IPS-NIHi7 (cell line): ENCODE measurements around the gene ILK.
A peak's percentile ranks its signal among the peaks of the same experiment; 100 is the strongest.

Source experiments
- DNase-seq: peaks from one replicate; pipeline ENCODE4 v3.0.0; 2012; ENCODE audit warnings: mixed read lengths; ENCODE audit errors: extremely low spot score

Gene ILK

DNA sequence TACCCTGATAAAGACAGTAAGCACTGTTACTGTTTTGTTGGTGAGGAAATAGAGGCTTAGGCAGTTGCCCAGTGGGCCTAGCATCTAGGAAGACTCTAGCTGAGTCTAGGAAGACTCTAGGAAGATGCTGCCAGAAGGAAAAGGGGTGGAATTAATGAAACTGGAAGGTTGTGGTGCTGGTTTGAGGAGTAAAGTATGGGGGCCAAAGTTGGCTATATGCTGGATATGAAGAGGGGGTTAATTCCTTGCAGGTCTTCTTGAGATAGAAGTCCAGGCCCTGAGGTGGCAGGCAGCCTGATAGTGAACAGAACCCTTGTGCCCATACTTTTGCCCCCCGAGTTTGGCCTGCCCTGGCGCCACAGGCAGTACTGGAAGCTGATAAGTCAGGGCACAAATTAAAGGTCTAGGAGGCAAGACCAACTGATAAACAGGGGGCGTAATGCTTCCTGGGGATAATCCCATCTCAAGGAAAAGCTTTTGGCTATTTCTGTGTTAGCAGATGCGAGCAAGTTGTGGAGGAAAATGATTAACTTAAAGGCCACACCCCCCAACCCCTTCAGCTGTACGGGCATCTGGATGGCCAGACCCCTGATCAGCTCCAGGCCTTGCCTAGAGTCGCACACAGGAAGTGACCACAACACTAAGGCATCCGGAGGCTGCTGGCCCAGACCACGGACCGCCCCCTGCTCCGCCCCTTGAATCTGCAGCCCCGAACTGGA lies 3.1 kb downstream of the ILK start:
- DNase-seq = peak; percentile 93

DNA sequence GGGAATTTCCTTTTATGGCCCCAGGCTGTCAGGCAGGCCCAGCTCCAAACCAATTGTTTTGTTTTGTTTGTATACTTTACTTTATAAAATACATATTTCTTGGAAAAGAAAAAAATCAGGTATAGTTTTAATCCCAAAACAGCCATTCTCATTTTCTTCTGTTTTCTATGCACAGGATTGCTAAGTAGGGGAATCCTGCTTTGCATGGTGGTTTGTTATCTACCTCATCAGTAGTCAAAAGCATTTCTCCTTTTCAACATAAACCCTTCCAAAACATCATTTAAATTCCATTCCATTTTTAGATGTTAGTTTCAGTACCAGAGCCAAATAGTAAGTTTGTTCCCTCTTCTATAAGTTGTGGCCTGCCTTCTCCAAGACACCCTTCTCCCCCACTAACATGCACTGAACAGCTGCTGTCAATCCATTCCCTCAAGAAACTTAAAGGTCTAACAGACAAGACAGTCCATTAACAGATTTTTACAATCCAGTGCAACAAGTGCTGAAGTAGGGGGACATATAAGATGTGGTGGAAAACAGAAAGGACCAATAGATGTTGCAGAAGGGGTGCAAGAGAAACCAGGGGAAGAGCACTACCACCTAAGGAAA lies 3.7 kb downstream of the ILK start:
- DNase-seq = no peak

DNA sequence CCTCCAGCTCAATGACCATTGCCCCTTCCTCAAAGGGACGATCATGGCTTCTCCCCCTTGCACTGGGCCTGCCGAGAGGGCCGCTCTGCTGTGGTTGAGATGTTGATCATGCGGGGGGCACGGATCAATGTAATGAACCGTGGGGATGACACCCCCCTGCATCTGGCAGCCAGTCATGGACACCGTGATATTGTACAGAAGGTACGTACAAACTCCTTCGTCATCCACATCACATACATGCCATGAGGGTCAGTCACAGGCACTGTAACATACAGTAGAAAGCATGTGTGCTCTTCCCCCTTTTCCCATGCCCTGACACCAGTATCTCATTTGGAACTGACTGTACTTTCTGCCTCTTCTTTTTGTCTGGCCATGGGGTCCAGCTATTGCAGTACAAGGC lies 4.4 kb downstream of the ILK start:
- DNase-seq = no peak

DNA sequence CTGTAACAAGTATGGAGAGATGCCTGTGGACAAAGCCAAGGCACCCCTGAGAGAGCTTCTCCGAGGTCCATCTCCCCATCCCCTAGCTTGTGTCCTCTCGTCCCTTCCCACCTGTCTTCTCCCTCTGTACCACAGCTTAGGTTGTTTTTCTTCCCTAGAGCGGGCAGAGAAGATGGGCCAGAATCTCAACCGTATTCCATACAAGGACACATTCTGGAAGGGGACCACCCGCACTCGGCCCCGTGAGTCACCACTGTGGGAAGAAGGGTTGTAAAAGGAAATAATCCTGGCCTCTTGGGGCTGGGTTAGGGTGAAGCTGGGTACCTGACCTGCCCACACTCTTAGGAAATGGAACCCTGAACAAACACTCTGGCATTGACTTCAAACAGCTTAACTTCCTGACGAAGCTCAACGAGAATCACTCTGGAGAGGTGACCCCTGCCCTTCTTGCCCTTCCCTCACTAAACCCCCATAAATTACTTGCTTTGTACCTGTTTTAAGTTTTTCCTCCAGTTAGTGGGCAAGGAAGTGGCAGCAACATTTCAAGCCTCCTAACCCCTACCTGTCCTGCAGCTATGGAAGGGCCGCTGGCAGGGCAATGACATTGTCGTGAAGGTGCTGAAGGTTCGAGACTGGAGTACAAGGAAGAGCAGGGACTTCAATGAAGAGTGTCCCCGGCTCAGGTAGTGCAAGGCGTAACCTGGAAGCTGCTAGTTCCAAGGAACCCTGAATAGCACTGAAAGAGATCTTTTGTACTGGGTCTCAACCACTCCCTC lies 5.3 kb downstream of the ILK start:
- no peak for DNase-seq

DNA sequence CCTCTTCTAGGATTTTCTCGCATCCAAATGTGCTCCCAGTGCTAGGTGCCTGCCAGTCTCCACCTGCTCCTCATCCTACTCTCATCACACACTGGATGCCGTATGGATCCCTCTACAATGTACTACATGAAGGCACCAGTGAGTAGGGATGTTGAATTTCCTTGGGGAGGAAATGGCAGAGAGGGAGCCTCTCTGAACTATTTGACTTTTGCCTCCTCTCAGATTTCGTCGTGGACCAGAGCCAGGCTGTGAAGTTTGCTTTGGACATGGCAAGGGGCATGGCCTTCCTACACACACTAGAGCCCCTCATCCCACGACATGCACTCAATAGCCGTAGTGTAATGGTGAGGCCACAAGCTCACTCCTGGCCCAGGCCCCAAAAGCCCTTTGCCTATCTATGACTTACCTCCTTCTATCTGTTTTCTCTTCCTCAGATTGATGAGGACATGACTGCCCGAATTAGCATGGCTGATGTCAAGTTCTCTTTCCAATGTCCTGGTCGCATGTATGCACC lies 6.0 kb downstream of the ILK start:
- DNase-seq = no peak

DNA sequence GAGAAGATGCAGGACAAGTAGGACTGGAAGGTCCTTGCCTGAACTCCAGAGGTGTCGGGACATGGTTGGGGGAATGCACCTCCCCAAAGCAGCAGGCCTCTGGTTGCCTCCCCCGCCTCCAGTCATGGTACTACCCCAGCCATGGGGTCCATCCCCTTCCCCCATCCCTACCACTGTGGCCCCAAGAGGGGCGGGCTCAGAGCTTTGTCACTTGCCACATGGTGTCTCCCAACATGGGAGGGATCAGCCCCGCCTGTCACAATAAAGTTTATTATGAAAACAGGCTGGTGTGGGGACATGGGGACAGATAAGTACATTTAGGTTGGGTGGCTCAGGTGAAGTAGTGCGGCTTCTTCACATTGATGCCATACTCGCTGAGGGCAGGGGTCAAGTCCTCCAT lies 7.0 kb downstream of the ILK start:
- DNase-seq = no peak

DNA sequence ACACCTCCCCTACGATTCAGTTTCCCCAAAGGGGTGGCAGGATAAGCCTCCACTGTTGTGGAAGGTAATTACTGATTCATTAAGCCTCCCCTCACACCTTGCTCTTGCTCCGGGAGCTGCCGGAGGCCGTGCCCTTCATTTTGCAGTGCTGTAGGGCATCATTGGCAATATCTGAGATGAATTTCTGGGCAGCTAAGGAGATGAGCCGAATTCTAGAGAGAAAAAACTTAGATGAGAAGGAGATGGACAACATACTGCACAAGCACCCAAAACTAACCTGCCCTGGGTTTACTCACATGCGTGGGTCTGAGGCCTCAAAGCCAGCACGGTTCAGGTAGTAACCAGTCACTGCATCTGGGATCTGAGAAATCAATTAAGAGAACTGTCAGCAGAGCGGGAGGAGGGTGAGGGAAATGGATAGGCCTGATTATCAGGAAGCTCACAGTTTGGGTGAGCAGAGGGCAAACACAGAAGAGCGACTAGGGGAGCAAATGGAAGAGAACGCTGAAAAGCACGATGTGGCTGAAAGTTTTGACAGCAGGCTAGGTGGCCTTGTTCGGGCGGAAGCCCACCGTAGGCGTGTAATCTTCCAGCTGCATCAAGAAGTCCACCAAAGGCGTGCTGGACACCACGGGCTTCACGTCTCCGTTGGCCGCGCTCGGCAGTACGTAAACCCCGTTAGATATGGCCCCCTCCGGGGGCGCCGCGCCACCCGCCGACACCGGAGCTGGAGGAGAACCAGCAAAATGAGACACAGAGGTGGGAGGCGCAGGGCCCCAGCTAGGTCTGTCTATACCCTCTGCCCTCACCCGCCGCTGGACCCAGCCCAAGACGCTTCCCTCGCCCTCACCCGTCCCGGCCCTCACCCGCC lies 7.8 kb downstream of the ILK start:
- DNase-seq = no peak

DNA sequence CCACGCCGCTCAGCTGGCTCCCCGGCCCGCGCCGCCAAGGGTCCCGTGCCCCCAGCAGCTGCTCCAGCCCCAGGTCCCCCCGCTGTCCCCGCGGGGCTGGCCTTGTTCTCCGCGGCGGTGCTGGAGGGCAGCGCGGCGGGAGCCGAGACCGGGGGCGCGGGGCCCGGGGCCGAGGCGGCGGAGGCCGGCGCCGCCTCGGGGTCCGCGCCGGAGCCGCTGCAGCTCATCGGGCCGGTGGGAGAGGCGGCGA lies 8.3 kb downstream of the ILK start:
- no peak for DNase-seq

DNA sequence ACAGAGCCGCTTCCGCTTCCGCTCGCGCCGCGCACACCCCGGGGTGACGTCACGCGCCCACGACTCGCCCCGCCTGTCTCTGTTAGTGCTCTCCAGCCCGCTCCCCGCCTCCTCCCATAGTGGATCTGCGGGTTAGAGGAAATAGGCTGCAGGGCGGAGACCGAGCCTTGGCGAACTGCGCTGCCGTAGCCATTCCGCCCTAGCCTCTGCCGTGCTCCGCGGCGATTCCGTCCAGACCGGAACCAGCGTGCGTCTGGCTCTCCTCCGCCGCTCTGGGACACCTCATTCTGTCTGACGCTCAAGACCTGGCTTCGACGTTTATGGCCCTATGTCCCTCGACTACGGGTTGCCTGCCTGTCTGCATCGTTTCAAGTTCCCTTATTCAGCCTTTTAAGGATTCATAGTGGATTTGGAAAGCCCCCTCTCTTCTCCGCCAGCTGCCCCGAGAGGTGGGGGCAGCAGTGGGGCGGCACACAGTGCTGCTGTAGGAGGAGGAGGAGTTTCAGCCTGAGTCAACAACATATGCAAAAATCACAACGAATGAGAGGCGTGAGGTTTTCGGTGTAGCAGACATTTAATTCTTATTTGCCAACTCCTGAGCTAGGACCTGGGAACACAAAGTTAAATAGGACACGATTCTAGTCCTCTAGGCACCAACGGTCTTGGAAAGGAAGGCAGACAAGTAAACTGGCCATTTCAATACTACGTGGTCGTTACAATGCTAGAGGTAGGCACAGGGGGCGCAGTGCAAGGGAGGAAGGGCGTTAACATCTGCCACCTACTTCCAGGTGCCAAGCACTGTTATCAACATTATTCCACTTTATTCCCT lies 8.9 kb downstream of the ILK start, which contains the start of gene TAF10:
TSS of gene TAF10 (minus strand) at position 4 of the 829 bp plus-strand sequence. CDS start 27 bp downstream, outside the sequence.
- DNase-seq = peak; percentile 89

DNA sequence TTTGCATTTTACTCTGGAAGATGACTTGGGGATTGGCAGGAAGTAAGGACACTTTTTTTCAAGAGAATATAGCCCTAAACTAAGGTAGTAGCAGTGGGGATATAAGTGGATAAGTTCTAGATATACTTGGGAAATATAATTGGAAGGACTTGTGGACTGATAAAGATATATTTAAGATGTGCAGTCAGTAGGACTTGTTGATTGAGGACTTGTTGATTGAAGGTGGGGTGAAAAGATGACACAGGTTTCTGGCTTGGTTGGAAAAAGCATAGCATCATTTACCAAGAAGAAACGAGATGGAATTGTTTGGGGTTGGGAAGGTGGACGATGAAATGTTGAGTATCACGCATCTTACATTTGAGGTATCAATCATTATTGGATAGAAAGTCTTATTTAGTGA lies 9.9 kb downstream of the ILK start:
- DNase-seq = no peak

DNA sequence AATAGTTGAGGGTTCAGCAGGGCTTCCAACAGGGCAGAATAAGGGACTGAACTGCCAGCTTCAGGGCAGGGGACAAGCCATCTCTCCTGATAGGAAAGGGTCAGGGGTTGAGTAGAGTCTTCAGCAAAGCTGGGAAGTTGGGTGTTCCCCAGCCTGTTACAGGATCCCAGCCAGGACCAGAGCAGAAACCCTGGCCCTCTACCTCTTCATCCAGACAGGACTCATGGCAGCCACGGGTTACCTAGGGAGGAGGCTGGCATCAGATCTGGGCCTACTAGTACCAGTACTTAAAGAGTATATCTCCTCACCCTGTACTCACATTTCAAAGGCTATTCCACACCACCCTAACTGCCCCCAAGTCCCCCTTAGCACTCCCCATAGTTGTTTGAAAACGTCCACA lies 10.9 kb downstream of the ILK start:
- no peak for DNase-seq

DNA sequence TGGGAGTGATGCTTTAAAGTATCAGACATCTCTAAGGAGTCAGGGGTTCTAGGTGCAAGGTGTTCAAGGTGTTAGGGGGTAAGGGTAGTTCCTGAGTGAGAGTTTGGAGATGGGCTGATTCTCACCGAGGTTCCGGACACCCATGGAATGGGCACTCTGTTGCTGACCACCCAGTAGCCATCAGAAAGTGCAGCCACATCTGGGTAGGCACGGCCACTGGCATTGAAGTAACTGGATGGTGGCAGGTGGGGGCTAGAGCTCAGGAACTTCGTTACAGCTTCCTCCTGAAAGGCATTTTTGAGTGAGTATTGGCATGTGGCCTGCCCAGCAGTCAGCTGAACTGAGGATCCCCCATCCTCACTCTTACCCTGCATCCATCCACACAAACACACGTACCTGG lies 11.5 kb downstream of the ILK start:
- DNase-seq = no peak

DNA sequence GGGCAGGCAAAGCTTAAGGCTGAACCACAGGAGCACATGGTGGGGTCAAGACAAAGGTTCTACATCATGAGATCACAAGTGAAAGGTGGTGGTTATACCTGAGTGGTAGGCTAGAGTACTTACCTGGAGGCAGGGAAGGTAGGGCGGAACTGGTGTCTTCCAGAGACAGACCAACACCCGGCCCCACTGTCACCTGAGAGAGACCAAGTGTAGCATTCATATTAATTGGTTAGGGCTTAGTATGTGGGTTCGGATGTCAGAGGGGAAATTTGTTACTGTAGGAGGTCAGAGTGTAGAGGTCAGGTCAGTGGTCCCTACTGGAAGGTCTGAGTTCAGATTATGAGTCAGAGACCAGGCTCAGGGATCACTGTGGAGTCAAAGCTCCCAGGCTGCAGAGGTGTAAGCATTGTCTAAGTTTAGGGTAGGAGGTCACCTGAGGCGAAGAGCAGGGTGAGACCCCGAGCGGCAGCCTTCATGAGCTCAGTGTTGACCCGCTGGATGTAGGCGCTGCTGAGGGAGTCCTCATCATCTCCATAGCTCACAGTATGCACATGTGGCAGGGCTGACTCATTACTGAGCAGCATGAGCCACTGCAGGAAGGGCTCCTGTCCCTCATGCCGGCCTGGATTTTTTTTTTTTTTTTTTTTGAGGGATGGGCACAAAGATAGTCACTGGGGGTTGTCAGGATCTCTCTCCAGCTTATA lies 12.5 kb downstream of the ILK start:
- no peak for DNase-seq

DNA sequence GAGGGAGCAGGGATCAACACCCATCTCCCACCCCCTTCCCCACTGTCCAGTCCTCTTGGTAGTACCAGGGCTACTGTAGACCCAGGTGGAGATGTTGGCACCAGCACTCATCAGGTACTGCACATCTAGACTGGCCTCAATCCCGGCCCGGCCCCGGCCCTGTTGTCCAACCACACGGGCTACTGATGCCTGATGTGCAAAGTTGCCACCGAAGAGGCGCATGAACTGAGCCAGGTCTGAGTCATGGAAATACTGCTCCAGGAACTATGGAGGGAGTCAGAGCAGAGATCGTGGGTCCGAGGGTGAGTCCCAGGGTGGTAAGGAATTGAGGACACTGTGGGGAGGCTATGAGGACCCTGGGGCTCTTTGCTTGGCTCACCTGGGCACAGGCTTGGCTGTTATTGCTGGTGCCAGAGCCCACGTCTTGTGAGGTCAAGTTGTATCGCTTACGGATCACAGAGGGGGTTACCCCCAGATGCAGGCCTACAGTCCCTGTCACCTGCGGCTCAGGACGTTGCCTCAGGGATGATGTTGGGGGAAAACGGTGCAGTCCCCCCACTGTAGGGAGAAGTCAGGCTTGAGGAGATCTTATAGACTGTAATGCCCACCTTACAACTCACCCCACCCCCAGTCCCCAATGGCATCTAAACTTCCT lies 13.1 kb downstream of the ILK start:
- no peak for DNase-seq

DNA sequence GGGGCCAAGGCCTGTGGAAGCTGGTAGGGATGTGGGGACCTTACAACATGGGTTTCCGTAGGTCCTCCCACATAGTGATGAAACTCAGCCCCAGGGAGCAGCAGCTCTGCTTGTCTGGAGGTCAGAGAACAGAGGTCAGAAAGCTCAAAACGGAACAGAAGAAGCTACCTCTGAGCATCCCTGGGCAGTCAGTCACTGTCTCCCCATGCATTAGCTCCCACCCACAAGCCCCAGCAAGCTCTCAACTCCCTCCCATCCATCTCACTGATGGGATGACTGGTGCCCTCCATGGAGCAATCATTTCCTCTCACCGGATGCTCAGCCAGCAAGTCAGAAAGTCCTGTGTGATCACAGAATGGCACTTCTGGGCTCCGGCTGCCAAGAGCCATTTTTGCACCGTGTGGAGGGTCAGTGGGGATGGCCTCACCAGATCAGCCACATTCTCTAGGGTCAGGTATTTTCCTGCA lies 13.8 kb downstream of the ILK start:
- no peak for DNase-seq

DNA sequence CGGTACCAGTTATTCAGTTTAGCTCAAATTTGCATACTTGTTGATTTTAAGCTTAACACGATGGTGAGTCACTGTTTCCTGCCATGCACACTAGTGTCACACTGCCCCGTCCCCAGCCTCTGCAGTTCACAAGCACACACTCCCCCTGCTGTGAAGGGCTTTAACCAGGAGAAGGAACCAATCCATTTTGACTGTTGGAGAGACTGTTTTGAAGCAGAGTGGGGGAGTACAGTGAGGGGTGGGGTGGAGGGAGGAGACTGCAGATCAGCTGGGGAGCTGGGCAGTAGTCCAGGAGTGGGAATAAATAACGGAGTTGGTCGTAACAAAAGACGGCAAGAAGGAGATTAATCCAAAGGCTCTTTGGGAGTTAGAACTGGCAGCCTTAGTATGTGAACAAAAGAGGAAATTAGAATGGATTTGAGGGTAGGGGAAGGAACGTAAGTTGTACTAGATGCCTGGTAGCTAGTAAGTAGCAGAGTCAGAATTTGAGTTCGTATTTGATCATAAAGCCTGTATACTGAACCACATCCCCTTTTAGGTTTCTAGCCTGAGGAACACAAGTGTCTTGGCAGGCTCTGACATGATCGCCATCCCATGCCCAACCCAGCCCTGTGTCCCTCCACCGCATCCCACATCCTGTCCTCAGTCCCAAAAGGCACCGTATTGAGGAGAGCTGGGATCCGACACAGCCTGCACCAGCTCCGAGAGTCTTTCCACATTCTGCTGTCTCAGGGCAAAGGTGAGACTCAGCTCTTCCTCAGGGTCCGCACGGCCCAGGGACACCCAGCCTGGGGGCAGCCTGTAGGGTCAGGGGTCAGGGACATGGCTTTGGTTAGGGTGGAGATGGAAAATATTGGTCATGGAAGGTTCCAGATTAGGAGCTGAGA lies 14.8 kb downstream of the ILK start:
- DNase-seq = no peak

DNA sequence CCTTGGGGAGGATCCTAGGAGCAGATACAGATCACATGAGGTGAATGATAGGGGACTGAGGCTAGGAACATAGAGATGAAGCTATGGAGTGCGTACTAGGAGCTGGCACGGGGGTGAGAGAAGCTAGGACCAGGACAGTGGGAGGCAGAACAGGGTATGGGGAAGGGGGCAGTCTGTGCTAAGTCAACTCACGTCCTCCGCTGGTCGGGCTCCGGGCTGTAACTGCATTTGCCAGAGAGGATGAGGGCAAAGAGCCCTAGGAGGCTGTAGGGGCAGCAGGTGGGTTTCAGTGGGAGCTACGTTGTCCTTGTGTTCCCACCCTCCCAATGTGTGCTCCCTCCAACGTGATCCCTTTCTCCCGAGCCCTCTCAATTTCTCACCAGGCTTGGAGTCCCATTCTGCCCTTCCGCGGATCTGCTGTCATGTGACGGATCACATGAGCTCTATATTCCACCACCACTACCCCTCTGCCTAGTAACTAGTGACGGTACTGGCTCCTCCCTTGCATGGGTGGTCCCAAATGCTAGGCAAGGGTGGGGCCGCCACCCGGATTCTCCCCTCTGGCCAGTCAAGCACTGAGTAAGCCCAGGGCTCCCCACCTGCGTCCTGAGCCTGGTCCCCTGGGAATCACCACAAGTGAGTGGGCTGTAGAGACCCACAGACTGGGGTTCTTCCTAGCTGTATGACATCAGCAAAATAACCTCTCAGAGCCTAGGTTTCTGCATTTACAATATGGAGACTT lies 15.6 kb downstream of the ILK start, which contains the start of gene TPP1:
TSS of gene TPP1 (minus strand) at position 419 of the 742 bp plus-strand sequence. CDS start at position 397, 22 bp downstream.
- DNase-seq = peak; percentile 99

DNA sequence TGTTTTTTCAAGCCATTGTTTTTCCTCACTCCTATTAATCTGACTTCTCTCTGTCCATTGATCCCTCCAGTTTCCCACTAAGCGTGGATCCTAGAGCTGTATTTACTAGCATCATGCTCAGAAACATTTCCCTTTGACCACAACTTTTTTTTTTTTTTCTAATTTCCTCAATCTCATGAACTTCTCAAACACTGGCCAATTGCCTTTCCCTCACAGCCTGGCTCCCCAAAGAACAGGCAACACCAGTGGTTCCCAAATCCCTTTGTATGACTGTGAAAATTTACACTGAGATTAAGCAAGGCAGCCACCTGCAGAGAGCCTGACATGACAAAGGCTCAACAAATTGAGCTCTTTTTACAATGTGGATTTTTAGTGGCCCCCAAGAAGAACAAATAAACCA lies 17.1 kb downstream of the ILK start:
- no peak for DNase-seq
